GM19452 (cell line): ENCODE results near the gene ADAMTS17.

Experiments
- ATAC-seq: cut with Tn5 transposase; IDR thresholded peaks from one replicate; pipeline ENCODE4 v1.9.1; 2021; ENCODE audit not compliant: unreplicated experiment

The ADAMTS17 gene

DNA sequence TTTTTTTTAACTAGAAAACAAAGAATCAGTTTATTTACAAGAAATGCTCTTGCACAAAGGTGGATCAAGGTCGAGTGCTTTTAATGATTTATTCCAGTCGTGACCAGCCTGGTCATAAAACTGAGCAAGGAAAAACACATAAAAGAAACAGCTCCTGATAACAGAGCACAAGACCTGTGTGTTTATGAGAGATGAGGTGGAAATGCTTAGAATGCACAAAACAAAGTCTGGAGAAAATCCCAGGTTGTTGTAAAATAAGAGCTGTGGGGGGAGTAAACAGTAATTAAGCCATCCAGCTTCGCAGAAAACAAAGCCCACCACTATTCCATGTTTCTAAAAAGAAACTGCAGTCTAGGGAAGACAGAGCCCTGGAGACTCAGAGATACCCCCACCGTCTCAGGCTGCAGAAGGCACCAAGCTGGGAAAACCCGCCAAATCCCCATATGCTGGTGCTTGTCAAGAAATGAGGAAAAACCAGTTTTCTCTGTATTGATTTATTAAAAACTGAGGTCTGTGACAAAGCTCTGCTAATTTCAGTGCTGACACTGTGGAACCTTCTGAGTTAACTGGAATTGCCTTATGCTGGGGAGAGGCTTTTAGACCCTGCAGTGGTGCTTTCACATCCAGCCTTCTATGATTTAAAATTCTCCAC lies 139.3 kb downstream of the ADAMTS17 start:
- ATAC-seq: no peak

DNA sequence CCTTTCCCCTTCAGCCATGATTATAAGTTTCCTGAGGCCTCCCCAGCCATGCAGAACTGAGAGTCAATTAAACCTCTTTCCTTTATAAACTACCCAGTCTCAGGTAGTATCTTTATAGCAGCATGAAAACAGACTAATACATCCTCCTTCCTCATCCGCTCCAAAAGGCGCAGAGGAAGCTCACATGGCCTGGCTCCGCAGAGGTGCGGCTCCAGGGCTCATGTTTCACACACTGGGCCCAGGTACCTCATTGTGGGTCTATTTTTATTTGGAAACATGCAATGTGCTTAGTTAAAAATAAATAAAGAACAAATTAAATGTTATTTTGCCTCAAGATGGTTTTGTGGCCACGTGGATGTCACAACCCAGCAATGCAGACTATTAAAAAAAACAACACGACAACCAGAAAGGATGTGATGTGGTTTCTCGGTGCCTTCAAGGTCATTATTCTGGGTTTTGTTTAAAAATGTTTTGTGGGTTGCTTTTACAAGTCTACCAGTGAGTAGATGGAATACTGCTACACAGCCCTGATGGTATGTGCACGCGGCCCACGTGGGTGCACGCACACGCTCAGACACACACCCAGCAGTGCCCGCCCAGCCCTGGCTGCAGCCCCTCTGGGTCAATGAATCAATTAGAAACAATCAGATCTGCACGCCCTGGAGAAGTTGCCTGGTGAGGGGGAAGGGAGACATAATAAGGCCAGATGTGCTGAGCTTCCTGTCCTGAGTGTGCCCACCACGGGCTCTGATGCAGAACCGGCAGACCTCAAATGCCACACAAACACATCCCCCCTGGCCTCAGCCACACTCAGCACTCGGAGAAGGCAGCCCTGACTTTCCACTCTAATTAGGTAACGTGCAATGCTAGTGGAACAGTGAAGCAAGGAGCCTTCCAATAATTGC lies 140.1 kb downstream of the ADAMTS17 start:
- ATAC-seq: no peak

DNA sequence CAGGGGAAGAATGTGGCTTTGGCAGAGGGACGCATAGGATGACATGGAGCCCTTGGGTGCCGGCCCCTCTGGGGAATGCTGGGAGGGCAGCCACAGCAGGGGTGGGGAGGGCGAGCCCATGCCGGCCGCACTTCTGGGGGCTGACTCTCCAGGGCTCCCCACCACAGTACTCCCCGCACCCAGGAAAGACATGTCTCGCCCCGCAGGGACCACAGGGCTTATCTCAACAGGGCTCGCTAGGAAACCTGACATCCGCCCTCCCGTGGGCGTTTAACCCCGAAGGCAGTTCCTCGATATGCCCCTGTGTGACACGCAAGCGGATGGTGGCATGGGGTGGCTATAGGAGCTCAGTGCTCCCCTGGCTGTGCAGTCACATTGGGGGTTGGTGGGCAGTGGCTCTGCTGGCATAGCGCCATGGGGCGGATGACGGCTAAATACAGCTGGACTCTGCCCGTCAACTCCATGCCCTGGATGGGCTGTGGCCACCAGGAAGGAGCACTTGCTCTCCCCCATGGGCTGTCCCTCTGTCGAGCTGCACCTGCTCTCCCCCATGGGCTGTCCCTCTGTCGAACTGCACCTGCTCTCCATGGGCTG lies 141.4 kb downstream of the ADAMTS17 start:
- no peak for ATAC-seq

DNA sequence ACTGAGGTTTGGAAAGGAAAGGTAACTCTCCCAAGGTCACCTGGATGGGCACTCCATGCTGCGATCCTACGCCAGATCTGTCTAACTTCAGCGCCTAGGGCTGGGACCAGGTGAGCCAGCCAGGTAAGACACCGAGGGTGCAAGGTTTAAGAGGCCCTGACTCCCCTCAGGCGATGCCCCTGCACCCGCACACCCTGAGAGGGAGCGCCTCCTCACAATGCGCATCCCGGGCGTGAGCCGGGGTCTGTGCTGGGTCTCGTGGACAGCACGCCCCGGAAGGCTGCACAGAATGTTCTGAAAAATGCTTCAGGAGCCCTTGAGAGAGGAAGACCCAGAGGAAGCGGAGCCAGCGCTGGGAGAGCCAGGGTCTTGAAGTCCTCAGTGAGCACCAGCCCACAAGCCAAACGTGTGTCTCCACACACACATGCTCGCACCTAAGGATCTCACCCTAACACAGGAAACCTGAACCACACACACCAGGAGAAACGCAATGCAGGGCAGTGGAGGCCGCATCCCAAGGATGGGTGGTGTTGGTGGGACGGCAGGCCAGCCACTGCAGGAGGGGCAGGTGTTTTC lies 142.0 kb downstream of the ADAMTS17 start:
- no peak for ATAC-seq

DNA sequence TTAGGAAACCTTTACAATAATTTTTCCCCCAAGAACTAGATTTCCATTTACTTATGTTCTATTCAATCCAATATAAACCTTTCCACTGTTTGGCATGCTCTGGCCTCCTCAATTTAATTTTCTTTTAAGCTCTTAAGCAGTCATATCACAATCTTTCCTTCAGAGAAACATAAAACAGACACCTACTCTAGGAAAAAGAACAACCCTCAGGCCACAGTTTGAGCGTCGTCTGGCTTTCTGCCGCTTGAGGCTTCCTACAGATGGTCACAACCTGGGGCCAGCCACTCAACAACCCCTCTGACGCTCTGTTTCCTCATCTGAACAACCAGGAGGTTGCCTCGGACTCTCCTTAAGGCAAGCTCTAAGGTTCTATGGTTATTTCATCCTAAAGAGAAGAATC lies 143.3 kb downstream of the ADAMTS17 start:
- no peak for ATAC-seq

DNA sequence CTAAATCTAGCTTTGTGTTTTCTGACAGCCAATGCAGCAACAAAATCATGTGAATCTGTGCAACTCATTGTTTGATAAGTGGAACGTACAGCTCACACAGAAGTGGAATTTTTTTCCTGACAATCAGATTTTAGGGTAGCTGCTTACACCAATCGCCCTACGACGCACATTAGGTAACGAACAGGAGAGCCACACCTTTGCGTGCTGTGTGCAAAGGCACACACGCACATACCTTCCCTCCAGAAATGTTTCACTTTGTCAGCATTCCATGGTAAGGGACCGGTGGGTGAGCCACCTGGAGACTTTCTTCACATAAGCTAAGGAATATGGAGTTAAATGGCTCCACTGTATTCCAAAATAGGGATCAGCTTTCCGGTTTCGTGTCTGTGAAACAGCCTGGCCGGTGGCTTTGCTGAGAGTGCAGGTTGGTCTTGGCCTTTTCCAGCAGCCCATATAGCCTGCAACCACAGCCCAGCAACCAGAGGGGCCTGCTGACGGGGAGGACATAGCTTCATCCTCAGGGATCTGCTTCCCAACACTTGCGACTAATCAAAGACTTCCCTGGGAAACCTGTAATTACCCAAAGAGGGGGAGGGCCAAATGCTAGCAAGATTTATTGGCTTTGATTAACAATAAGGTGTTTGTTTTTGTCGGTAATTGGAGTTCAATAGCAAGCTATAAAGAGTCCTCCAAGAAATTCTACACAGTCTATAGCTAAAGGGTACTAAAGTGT lies 145.3 kb downstream of the ADAMTS17 start:
- ATAC-seq: no peak

DNA sequence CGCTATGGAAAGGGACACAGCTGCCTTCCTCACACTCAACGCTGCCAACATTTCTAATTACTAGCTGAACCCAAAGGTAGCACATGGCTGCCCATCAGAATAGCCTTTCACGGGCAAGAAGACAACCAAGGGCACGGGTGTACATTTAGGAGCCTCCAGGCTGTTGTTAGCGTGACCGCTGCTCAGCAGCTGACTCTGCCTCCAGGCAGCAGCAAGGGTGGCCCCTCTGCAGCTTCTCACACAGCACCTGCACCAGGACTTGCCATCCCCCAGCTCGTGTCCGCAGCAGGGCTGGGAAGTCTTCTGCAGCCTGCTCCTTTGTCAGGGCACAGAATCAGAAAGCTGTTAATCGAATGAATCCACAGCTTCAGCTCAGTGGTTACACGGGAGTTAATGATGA lies 146.8 kb downstream of the ADAMTS17 start:
- ATAC-seq: no peak

DNA sequence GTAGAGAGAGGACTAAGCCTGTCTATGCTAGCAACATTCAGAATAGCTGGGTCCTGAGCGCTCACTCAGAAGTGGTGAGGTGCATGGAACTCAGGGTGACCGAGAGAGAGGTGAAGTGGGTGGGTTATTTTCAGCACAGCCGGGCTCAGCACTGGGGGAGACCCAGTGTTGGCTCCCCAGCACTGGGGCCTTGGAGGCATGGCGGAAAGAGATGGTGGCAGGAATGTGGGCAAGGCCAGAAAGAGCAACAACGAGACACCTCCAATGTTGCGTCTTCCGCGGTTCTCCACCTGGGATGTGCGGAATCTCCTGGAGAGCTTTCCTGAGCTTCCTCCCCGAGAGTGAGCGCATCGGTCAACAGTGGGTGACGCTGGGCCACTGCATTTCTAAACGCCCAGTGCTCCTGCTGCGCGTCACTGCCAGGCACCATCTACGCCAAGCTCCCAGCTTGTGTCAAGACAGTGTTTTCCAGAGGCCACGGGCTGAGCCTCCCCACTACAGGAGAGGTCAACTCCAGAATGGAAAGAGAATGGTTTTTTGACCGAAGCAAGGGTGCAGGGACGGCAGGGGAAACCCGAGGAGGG lies 148.4 kb downstream of the ADAMTS17 start:
- no peak for ATAC-seq

DNA sequence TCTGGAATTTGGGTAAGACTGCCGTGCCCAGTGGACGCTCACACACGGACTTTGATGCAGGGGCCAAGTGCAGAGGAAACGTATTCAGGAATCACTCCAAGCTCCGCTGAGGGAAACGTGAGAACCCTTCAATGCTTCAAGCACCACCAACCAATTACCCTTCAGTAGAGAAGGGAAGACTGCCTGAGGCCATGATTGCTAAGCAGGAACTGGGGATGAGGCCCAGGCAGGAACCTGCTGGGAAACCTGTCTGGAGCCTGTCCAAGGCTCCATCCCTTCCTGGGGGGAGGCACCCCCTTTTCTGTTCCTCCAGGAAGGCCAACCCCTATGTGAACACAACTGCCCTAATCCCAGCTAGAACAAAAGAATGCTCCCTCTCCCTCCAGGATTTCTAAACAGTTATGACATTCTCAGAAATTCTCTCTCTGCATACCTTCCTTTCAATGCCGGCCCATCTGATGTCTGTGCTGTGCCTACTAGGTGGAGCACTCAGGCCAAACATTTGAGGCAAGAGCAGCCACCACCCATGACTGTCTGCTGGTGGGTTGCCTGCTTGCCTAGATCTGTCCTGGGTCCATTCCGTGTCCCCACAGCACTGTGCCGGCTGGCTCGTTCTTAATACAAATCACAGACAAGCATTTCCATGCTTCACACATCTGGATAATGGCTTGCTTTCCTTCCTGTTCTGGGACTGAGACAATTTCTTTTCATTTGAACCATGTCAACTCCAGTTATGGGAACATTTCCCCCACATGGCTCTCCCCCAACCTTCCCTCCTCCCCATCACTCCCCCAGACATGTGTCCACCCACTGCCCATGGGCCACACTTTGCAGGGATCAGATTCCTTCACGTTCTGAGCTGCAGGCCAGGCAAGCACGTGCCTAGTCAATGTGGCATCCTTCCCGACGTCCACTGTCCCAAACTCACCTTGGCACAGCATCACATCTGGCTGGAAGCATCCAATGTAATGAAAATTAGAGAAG lies 149.4 kb downstream of the ADAMTS17 start:
- ATAC-seq: no peak

DNA sequence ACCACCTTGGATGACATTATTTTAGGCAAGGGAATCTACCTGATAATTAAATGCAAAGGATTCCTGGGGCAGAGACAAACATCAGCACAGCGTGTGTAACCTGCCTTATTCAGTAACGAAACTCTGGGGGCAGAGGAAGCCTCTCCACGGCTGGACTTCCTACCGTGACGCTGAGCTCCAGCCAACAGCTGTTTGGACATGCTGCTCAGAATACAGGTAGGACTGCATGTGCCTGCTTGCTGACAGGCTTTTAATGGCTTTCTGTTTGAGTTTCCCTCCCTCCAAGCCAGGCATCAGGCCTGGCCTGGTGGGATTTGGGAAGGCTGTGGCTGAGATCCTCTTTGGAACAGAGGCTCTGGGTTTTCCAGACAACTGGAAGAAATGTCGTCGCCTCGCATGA lies 150.6 kb downstream of the ADAMTS17 start:
- peak; percentile 53 for ATAC-seq

DNA sequence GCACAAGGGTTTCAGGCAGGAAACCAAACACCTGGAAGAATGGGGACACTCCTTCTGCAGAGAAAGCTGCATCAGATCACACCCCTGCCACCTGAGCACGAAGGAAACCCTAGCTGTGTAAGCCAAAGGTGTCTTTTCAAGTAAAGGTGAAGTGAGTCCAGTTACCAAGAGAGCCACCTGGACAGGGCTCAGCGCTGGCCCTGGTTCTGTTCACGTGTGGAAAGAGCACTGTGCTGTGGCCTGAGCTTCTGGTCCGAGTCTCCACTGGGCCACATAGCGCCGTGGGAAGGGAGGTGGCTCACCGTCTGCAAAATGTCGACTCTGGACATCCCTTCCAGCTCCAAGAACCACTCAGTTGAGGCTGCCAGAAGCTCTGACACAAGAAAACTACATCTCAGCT lies 151.1 kb downstream of the ADAMTS17 start:
- ATAC-seq: no peak

DNA sequence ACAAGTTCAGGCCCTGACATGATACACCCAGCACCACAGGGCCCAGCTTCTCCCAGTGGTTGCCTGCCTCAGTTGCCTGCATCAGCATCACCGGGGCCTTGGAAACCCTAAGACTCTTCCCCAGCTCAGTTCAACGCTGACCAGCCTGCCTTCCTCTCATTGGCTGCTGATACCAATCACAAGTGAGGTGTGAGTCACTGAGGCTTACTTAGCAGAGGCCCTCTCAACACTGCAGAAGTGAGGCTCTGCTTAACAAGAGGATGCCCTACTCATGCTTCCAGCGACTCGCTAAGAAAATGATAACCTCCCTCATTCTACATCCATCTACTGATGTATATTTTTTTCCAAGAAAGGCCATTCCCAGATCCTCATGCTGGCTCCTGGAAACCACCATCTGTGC lies 151.9 kb downstream of the ADAMTS17 start:
- no peak for ATAC-seq

DNA sequence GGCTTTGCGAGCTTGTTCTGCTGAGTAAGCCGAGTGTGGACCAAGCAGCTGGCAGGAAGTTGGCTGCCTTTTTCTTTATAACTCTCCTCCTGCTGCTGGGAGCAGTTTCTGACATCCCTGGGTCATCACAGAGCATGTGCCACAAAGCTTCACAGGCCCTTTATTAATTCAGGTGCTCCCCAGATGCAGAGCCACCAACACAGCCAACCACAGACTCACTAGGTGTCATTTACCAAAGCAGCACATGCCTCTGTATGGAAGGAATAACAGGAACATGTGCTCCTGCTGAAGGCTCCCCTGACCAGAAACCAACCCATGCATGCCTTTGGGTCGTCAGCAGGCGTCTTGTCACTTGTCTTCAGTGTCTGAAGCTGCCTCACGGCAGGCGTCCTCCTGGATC lies 152.5 kb downstream of the ADAMTS17 start:
- no peak for ATAC-seq

DNA sequence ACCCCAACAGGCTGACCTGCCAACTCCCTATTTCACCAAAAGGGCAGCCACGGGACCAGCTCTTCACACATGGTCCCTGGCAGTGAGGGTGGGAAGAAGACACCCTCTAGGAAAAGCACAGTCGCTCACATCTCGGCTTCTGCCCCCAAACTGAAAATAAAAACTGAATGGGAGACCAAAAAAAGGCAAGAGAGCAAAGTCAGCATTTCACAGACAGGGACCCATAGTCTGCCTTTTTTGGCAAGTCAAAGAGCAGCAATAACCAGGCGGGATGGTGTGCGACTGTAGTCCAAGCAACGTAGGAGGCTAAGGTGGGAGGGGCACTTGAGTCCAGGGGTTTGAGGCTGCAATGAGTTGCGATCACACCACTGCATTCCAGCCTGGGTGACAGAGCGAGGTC lies 154.1 kb downstream of the ADAMTS17 start:
- ATAC-seq: no peak

DNA sequence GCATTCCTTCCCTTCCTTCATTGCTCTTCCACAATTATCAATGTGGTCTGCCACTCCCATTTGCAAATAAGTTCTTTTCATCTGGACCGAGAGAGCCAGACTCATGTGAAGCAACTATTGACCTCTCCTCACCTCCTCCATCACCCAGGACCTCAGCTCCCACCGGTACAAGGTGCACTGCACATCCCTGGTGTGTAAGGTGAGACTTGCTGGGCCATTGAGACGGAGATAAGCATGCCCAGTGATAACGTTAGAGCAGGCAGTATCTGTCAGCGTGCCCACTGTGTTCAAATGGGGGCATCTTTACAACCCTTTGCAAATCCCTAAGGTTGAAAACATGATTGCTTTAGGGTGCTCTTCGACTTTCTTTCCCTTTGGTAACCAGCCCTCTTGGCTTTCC lies 154.8 kb downstream of the ADAMTS17 start:
- ATAC-seq: no peak

DNA sequence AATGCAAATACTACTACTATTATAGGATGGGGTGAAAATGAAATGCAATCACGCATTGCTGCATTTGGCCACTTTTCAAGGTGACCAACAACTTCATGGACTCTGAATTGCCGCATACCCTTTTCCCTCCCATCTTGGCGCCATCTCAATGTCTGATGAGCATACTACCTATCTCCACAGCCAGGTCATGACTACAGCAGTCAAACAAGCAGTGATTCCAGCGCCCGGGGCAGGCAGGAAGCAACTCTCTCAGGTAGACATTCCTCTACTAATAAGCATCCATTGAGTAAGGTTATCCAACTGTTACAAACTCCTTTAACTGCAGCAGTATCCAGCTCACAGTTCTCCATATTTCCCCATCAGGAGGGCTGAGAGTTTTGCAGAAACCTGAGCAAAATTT lies 155.4 kb downstream of the ADAMTS17 start:
- ATAC-seq: no peak

DNA sequence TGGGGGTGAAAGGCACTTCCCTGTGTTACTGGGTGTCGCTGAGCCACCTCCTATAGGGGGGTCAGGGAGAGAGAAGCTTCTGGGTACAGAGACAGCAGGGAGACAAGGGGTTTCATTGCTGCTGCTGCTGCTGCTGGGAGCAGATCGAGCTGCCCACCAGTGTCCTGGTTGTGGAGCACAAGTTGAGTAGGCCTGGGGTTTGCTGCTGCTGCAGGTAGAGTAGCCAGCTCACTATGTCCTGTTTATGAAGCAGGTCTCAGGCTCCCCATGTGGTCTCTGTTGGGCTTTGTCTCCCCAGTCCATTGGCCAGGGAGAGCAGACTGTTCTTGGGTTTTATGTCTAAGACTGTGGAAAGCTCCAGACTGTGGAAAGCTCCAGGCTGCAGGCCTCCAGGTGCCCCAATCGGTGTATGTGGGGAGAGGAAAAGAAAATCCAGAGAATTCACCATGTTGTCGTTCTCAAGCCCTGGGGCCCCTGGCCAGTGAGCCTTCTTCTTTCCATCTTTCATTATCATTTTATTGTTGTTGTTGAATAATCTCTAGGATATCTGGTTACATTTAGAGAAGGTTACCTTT lies 157.8 kb downstream of the ADAMTS17 start:
- no peak for ATAC-seq

DNA sequence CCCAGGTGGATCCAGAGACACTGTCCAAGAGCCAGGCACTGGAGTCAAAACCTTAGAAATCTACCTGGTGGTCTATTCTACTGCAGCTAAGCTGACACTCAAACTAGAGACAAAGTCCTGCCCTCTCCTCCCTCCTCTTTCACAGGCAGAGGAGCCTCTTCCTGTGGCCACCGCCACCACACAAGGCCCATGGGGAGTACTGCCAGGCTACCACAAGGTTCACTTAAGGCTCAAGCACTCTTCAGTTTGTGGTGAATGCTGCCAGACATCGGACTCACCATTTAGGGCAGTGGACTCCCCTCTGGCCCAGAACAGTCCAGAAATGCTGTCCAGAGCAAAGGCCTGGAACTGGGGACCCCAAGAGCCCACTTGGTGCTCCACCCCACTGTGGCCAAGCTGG lies 160.9 kb downstream of the ADAMTS17 start:
- no peak for ATAC-seq

DNA sequence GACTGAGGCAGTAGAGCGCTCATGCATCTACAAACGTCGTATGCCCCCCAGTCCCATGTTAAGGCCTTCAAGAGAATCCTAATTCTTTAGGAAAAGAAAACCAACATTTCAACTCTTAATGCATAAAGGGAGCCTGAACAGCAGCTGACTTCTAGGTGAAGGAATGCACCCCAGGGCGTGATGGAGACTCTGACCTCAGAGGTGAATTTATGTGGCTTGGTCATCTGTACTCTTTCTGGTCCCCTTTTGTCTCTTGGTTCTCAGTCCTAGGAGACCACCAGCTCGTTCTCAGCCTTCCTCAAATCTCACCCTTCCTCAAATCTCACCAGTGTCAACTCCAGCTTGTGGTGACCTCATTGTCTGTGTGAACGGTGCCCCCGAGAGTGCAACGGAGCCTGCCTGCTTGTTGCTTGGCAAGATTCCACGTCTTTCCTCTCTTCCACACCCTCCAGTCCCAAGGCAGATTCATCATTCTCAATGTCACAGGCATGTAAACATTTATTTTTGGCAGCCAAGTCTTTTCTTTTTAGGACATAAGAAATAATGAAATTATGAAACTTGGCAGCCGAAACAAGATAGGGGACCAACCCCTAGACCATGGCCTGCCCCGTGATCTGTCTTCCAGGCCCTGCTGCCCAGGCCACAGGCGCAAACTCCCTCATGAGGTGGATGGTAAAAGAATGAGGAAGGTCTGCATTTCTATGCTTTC lies 166.2 kb downstream of the ADAMTS17 start:
- ATAC-seq: no peak
